Embryonic facial prominence (tissue), 1 donor: Measurements from ENCODE around the gene AMN.

Experiments used
- DNase-seq: peaks from one replicate; pipeline ENCODE4 v3.0.0-alpha.2; 2016; ENCODE audit errors: extremely low spot score

The AMN gene

DNA sequence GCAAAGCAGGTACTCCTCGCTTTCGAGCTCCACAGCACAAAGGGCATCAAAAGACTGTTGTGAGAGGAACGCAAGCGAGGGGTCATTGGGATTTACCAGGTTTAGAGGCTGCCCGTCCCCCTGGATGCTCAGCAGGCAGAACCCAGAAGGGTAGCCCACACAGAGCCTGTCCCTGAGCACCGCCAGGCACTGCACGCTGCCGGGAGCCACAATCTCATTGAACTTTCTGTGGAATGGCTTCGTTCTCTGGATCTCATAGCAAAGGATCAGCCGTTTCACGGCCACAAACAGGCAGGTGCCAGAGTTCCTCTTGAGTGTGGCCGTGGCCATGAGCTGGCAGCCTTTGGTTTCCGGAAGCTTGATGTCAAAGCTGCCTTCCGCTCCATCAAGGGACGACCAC, 21.5 kb downstream of the AMN start:
- DNase-seq: no peak

DNA sequence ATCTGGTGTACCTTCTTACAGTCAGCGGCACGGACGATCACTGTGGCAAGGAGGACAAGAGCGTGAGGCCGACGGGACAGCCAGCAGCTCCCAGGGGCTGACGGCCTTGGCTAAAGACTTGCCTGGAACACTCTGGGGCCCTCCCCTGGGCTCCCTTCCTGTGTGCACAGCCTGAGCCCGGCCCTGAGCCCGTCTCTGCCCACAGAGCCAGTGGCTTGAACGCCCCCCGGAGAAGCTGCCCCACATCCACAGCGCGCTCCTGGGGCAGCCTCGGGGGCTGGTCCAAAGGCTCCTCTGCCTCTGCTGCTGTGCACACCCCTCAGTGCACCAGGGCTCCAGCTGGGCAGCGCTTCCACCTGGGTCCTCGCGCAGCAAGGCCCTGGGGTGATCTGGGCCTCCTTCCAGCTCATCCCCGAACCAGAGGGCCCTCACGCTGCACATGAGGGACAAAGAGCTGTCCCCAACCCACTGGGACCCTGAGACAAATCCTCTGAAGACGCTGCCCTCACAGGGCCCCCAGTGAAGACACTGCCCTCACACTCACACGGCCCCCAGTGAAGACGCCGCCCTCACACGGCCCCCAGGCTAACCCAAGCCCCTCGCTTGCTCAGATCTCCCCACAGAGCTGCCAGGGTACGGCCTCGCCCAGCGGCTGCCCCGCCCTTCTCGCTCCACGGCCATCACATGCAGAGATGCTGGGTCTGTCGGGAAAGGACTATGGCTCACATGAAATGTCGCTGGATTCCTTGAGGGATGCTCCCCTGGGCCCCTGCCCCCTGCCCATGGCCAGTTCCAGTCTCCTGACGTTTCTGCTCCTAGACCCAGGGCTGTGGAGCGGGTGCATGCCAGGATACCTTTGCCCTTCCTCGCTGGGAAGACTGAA, 22.2 kb downstream of the AMN start:
- DNase-seq: no peak

- no peak for DNase-seq
Measured at GRCh38 chr14:102945346-102946130, 23.1 kb downstream of the AMN start.

DNA sequence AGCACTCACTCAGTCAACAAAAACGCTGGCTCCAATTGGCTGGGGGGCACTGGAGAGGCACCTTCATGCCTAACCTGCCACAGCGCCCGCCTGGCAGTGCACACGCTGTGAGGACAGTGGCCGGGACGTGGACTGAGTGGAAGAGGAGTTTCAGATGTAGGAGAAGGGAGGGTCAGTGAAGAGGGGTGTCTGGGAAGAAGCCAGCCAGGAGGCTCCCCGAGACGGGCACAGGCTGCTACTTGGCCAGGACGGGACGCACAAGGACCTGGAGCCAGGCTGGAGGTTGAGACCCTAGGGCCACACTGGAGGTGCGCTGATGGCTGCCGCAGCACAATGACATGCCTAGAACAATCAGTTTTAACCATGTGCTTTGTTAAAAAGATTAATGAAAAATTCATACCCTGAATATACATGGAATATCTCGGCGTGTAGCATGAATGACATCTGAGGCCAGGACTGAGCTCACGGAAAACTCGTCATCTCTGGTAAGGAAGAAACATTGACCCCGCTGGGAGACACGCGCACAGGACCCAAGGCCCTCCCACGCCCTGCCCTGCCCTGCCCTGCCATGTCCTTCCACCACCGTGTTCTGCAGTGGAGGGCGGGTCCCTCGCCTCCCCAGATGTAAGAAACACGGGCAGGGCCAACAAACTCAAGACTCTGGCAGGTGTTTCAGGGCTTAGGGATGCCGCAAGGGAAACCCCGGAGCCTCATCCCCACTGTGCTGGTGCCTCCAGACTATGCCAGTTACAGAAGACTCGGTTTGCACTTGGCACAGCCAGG, 25.0 kb downstream of the AMN start:
- no peak for DNase-seq

GRCh38 chr14:102948698-102949061, 26.2 kb downstream of the AMN start:
- no peak for DNase-seq

DNA sequence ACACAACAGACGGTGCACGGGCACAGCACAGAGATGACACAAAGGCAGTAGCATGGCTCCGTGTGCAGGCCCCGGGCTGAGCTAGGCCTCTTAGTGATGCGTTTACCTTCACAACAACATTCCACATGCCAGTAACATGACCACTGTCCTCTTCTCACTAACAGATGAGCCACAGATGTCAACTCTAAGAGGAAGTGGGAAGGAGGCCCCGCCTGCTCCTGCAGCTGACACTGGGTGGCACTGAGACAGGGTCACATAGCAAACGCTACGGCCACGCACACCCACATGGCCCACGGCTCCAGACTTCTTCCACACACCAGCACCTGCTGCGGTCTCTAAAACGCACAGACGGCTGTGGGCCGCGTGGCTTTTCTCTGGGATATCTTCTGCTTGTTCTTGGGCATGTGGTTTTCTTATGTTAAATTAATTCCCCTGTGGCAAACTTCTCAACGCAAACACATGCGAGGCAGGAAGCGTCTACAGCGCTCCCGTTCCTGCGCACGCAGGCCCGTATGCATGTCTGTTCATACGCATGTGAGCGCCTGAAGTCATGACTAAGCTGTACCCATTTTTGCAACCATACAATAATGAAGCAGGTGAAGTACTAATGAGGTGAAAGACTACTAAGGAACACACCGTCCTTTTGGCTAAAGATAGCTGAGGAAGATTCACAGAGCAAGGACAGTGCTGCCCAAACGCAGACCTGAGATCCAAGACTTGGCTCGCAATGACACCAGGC, 26.8 kb downstream of the AMN start:
- no peak for DNase-seq

- DNase-seq: no peak
Measured at GRCh38 chr14:102949801-102950451, 27.5 kb downstream of the AMN start.

DNA sequence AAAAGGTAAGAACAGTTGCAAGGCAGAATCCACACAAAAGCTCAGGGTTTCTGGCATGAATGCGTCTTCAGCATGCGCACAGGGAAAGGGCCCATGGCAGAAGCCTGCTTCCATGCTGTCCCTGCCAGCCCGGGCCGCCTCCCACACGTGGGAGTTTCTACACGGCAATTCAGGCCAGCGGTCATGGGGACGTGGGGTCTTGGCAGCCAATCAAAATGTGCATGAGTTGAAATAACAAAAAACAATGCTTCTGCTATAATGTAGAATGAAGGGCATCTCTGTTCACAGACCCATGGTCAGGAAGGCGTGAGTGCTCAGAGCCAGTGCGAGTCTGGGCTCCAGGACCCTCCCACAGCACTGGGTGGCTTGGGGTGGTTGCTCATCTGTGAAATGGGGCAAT, 28.6 kb downstream of the AMN start:
- no peak for DNase-seq

GRCh38 chr14:102951799-102952198, 29.3 kb downstream of the AMN start:
- DNase-seq: no peak

DNA sequence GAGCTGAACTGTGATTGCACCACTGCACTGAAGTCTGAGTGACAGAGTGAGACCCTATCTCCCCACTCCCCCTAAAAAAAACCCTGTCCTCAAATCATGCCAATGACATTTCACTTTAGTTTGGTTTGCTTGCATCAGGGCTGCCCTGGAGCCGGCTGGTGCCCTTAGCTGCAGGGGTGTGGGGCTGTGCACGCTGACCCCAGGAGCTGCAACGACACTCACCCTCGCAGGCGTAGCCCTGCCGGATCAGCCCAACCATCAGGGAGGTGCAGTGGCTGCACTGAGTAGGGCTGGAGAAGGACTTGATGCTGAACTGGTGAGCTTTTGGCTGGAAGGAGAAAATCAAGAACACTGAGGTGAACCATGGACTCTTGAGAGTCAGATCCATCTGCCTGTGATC, 29.8 kb downstream of the AMN start:
- no peak for DNase-seq

DNA sequence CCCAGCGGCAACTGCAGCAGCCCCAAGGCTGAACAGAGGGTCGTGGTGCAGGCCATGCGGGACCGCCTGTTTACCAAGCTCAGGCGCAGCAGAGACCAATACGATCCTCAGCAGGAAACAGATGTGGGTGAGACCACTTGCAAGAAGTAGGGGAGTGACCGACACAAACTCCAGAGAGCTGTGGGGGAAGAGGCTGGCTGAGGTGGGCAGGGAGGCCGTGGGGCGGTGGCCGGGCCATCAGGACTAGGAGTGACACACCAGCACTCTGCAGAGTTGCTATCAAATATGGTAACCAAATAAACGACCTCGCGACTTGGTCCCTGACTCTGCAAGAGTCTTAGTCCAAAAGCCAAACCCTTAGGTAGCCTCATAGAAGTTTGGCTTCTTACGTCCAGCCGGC, 30.6 kb downstream of the AMN start:
- no peak for DNase-seq

- no peak for DNase-seq
Measured at GRCh38 chr14:102954081-102954789, 31.8 kb downstream of the AMN start.

- DNase-seq: no peak
Measured at GRCh38 chr14:102955636-102956408, 33.4 kb downstream of the AMN start.

DNA sequence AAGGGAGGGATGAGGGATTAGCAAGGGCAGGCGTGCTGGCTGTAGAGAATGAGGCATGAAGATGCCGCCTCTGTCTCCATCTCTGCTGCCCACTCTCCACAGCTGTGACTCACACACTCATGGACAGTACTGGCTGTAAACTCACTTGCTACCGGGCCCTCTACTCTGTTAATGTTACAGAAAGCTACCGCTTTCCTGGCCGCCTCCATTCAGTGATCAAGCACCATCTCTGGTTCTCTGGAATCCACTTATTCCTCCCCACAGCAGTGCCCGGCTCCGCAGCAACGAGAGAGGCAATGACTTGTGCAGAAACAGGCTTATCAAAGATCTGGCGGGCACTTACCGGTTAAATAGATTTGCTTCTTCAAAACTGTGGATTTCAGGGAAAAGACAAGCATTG, 34.8 kb downstream of the AMN start:
- no peak for DNase-seq

GRCh38 chr14:102958461-102958860, 36.0 kb downstream of the AMN start:
- DNase-seq: no peak

- DNase-seq: no peak
Measured at GRCh38 chr14:102962111-102962627, 39.7 kb downstream of the AMN start.

- DNase-seq: no peak
Measured at GRCh38 chr14:102964152-102964730, 41.8 kb downstream of the AMN start.

DNA sequence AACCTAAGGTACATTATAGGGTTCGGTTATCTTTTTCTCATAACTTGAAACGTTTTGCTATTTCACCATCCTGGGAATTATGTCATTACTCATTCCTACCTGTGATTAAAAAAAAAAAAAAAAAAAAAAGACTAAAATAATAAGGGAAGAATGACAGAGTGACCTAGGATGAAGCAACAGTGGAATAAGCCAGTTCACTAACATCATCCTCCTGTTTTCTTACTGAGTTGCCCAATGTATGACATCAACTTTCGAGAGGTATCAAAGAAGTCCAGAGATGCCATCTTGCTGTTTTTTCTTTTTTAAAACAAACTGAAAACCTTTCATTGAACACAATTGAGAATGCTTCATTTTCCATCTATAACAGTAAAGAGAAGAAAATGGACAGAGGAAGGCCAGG, 42.8 kb downstream of the AMN start:
- DNase-seq: no peak
